ENCODE data around the gene ERCC1. TPM values are rescaled to one million over a fixed set of nuclear protein-coding genes. Genes with fewer than 3 reads are reported as not detected.

ERCC1 gene
- total RNA-seq, 1 donor from 2014 or later: 77.9 TPM

DNA sequence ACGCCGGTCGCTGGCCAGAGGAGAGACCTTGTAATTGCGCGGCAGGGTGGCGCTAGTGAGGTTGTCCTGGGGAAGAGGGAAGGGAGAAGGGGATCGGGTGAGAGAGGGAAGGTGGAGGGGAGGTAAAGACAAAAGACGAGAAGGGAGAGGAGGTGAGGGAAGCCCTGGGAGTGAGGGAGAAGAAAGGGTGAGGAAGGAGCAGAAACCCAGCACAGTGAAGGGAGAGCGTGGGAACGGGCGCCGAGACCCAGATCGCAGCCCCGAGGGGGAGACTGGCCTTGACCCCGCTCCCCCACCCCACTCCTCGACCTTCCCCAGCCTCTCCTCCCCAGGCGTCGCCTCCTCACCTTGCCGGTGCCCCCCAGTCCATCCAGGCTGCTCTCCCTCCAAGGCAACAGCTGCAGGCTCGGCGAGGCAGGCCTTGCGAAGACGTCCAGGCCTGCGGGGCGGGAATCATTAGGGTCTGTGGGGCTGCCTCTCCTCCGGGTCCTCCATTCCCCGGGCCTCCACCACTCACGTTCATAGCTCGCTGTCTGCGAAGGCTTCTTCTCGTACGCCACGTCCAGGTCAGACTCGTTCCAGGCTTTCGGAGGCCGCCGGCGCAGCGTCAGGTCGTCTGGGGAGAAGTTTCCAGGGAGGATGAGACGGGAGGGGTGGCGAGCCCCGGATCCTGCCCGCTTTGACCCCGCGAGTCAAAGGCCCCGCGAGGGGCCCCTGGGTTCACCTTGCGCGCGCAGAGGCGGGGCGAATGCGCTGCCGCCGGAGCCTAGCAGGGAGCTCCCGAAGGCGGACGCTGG lies 27.7 kb downstream of the ERCC1 start:
- Mint-ChIP-seq H3K27me3 (ENCODE audit: low read depth) (no peaks in the 10 kb centered on the region), H3K4me1 (ENCODE audit: low read depth) (peaks cover 11% of the 10 kb centered on the region), H3K9me3 (ENCODE audit: low read depth) (no peaks in the 10 kb centered on the region), H3K4me3 (ENCODE audit: unreplicated experiment) (no peak overlapping the region), H3K36me3 (ENCODE audit: low read depth) (peaks cover 13% of the 10 kb centered on the region), H3K27ac (ENCODE audit: unreplicated experiment) (no peak overlapping the region)
- TF ChIP-seq, protein P1, sequence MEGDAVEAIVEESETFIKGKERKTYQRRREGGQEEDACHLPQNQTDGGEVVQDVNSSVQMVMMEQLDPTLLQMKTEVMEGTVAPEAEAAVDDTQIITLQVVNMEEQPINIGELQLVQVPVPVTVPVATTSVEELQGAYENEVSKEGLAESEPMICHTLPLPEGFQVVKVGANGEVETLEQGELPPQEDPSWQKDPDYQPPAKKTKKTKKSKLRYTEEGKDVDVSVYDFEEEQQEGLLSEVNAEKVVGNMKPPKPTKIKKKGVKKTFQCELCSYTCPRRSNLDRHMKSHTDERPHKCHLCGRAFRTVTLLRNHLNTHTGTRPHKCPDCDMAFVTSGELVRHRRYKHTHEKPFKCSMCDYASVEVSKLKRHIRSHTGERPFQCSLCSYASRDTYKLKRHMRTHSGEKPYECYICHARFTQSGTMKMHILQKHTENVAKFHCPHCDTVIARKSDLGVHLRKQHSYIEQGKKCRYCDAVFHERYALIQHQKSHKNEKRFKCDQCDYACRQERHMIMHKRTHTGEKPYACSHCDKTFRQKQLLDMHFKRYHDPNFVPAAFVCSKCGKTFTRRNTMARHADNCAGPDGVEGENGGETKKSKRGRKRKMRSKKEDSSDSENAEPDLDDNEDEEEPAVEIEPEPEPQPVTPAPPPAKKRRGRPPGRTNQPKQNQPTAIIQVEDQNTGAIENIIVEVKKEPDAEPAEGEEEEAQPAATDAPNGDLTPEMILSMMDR (IDR thresholded peaks at IDR 0.05): no peak
- DNase-seq (ENCODE audit: low spot score): no peak

DNA sequence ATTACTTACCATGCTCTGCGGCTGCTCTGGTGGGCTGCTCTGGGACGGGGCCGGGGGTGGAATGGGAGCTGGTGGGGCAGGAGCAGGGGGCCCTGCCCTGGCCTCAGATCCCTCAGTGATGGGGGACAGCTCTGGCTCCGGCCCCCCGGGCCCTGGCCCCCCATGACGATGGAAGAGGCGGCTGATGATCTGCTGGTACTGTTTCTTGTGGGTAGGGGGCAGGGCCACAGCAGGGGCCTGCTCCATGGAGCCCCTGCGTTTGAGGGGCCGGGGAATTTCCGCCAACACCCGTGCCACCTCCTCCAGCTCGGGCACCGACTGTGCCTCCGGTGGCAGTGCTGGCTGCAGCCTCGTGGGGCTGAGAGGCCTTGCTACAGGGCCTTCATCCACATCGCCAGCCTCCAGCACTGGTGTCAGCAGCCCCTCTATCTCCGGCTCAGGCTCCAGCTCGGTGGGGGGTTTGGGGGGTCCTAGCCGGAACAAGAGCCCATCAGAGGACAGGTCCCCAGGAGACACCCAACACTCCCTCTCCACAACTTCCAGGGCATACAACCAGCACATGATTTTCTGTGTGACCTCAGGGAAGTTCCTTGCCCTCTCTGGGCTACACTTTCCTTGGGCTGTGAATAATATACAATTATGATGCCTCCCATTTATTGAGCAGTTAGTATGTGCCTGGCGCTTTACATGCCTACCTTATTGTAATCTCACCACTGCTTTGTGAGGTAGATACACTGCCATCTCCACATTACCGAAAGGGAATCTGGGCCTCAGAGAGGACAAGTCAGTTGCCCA lies 31.6 kb downstream of the ERCC1 start:
- TF ChIP-seq, protein P1 (IDR thresholded peaks at IDR 0.05): no peak
- H3K27me3 Mint-ChIP-seq (ENCODE audit: low read depth): no peaks in the 10 kb centered on the region
- no peaks in the 10 kb centered on the region for H3K4me1 Mint-ChIP-seq (ENCODE audit: low read depth)
- H3K4me3 Mint-ChIP-seq (ENCODE audit: unreplicated experiment): no peak overlapping the region
- H3K9me3 Mint-ChIP-seq (ENCODE audit: low read depth): no peaks in the 10 kb centered on the region
- peaks cover 13% of the 10 kb centered on the region for H3K36me3 Mint-ChIP-seq (ENCODE audit: low read depth)
- DNase-seq (ENCODE audit: low spot score): no peak
- no peak overlapping the region for H3K27ac Mint-ChIP-seq (ENCODE audit: unreplicated experiment)

DNA sequence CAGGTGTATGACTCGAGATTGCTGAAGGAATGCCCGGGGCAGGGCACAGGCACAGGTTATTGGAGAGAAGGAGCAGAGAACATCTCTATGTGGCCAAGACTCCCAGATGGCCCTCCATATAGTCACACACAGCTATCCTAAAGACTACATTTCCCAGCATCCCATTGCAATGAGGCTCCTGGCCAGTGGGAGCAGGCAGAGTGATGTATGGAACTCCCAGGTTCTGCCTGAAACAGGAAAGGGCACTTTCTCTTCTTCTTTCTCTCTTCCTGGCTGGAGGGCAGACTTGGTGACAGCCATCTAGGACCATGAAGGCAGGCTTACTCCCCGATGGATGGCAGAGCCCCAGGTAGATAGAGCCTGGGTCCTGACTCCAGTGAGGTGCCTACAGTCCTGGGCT lies 32.4 kb downstream of the ERCC1 start:
- no peak overlapping the region for H3K4me3 Mint-ChIP-seq (ENCODE audit: unreplicated experiment)
- H3K27me3 Mint-ChIP-seq (ENCODE audit: low read depth): no peaks in the 10 kb centered on the region
- no peak for DNase-seq (ENCODE audit: low spot score)
- no peaks in the 10 kb centered on the region for H3K4me1 Mint-ChIP-seq (ENCODE audit: low read depth)
- H3K36me3 Mint-ChIP-seq (ENCODE audit: low read depth): peaks cover 12% of the 10 kb centered on the region
- no peak overlapping the region for H3K27ac Mint-ChIP-seq (ENCODE audit: unreplicated experiment)
- TF ChIP-seq, protein P1 (IDR thresholded peaks at IDR 0.05): no peak
- no peaks in the 10 kb centered on the region for H3K9me3 Mint-ChIP-seq (ENCODE audit: low read depth)

DNA sequence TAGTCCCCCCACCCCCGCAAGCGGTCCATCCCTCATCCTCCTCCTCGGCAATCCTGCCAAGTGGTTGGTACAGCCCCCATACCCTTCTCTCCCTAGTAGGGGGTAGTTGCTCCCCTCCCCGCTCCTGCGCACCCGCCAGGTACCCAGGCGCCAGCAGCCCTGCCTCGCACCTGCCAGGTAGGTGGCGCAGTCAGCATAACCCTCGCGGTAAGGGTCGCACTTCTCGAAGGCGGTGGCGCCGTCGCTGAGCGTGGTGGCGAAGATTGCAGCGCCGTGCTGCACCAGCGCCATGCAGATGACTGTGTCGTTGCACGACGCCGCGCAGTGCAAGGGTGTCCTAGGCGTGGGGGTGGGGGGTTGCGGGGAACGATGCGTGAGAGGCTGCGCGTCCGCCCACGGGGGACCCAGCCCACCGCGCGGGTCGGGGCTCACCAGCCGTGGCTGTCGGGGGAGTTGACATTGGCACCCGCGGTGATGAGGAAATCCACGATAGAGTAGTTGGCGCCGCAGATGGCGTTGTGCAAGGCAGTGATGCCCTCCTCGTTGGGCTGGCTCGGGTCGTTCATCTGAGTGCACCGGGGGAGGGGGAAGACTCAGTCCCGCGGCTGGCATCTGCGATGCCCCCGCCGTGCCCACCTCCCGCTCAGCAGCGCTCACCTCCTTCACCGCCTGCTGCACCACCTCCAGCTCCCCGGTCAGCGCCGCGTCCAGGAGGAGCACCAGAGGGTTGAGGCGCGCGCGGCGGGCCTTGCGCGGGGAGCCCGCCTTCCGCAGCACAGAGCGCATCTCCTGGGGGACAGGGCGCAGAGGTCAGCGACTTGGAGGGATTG lies 38.1 kb downstream of the ERCC1 start:
- no peak overlapping the region for H3K4me3 Mint-ChIP-seq (ENCODE audit: unreplicated experiment)
- DNase-seq (ENCODE audit: low spot score): no peak
- H3K27ac Mint-ChIP-seq (ENCODE audit: unreplicated experiment): no peak overlapping the region
- peaks cover 9% of the 10 kb centered on the region for H3K36me3 Mint-ChIP-seq (ENCODE audit: low read depth)
- TF ChIP-seq, protein P1 (IDR thresholded peaks at IDR 0.05): no peak
- H3K4me1 Mint-ChIP-seq (ENCODE audit: low read depth): no peaks in the 10 kb centered on the region
- H3K27me3 Mint-ChIP-seq (ENCODE audit: low read depth): no peaks in the 10 kb centered on the region
- H3K9me3 Mint-ChIP-seq (ENCODE audit: low read depth): no peaks in the 10 kb centered on the region

DNA sequence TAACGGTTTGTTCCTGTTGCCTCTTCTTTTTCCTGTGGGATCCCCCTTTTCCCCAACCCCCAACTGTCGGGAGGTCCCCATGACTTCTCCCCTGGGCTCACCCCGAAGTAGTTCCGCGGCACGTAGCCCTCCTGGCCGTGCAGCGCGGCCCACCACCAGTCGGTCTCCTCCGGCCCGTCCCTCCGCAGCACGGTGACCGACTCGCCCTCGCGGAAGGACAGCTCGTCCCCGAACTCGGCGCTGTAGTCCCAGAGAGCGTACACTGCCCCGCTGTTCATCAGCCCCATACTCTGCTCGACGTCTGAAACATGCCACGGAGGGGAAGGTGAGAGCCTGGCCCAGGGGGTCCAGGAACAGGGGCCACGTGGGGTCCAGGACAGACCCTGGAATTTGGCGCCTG lies 41.3 kb downstream of the ERCC1 start:
- Mint-ChIP-seq H3K4me3 (ENCODE audit: unreplicated experiment) (no peak overlapping the region), H3K4me1 (ENCODE audit: low read depth) (peaks cover 8% of the 10 kb centered on the region), H3K27me3 (ENCODE audit: low read depth) (no peaks in the 10 kb centered on the region), H3K9me3 (ENCODE audit: low read depth) (no peaks in the 10 kb centered on the region), H3K36me3 (ENCODE audit: low read depth) (peaks cover 8% of the 10 kb centered on the region), H3K27ac (ENCODE audit: unreplicated experiment) (peak overlapping the region; percentile 17)
- TF ChIP-seq, protein P1 (IDR thresholded peaks at IDR 0.05): no peak
- no peak for DNase-seq (ENCODE audit: low spot score)

All from chondrocyte (in vitro differentiated cells).